Measurements from ENCODE around the gene BIN1.

GRCh38 chr2:127103243-127104165 is 3.5 kb downstream of the BIN1 start:
- no peak for TF ChIP-seq CTCF (conservative IDR thresholded peaks at IDR 0.05; ENCODE audit: low read length)
- no peak for TF ChIP-seq EZH2phosphoT487 (IDR thresholded peaks at IDR 0.05; ENCODE audit: borderline replicate concordance, low read depth, low read length)
